Kidney glomerular epithelial cell (primary cell): ENCODE measurements around the gene GALM.
A peak's percentile ranks its signal among the peaks of the same experiment; 100 is the strongest.
"Not testable (repeated sequence)": the region's sequence is repeated elsewhere in the genome, so short reads cannot be mapped to it uniquely, and the experiment has no call there.

ENCODE experiments used
- DNase-seq: peaks from one replicate; lab custom pipeline; 2025; lab: John Stamatoyannopoulos, UW

GALM gene

DNA sequence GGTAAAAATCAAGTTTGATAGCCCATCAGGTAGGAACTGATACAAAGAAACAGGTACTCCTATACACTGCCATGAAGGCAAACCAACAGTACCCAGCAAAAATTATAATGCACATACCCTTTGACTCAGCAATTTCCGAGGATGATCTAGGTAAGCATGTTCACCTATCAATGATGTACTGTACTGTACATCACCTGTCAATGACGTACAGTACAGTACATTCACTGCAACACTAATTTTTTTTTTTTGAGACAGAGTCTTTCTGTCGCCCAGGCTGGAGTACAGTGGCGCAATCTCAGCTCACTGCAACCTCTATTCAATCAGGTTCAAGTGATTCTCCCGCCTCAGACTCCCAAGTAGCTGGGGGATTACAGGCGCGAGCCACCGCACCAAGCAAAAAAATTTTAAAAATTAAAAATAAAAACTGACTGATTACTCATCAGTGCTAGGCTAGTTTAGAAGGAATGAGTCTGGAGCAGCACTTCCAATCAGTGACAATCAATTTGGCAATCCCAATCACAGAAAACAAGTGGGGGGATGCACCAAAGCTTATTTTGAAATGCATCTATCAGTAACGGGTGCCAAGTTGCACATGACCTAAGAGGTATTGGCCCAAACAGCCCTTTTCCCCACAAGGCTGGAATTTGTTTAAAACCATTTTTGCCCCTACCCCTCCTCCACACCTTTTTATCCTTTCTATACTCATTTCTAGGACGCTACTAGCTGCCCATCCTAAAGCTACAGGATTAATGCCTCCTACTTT is 77.1 kb downstream of the GALM start:
- no peak for DNase-seq

DNA sequence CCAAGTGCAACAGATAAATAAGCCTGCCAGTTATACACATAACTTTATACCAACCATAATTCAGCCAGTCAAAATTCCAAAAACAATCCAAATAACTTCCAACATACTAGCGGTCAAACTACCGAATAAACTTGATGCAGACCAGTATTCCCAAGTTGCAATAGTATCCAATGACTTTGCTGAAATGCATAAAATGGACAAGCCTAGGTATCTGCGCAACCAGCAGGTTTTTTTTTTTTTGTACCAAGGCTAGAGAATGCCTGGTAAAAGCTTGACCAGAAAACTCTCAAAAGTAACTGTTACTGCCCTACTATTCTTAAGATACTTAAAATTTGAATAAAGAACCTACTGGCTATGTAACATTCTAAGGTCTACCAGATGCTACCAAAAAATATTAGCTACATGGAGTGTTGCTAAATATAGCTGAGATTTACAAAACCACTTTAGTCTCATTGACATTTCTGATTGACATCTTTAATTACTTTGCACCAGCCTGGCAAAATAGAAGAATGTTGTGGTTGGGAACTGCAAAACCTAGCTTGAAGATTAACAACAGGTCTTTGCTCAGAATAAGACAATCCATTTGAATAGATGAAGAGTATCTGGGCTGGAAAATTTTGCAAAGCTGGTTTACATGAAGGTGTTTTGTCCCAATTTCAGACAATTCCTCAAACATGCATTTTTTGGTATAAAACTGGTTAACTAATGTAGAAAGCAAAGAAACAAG is 77.9 kb downstream of the GALM start:
- no peak for DNase-seq

DNA sequence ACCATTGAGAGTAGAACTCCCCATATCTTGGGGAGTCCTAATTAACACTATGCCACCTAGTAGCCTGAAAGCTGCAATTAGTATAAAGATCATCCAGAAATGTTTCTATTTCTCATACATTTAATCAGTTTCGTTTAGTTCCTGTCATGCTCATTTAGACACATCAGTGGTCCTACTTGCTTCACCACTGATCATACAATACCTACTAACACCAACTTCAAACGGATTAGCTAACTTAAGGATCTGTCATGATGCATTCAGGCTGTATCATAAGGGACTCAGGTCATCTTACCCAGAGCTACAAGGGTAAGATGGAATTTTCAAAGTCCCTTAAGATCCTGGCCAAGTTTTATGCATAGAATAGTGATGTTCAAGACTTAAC is 78.5 kb downstream of the GALM start:
- no peak for DNase-seq

DNA sequence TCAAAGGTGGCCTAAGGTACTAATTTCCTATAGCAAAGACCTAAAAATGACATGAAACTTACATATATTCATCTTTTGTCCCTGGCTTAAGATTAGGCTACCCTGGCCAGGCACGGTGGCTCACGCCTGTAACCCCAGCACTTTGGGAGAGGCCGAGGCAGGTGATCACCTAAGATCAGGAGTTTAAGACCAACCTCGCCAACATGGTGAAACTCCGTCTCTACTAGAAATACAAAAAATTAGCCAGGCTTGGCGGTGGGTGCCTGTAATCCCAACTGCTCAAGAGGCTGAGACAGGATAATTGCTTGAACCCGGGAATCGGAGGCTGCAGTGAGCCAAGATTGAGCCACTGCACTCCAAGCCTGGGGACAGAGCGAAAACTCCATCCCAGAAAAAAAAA is 79.4 kb downstream of the GALM start:
- no peak for DNase-seq

DNA sequence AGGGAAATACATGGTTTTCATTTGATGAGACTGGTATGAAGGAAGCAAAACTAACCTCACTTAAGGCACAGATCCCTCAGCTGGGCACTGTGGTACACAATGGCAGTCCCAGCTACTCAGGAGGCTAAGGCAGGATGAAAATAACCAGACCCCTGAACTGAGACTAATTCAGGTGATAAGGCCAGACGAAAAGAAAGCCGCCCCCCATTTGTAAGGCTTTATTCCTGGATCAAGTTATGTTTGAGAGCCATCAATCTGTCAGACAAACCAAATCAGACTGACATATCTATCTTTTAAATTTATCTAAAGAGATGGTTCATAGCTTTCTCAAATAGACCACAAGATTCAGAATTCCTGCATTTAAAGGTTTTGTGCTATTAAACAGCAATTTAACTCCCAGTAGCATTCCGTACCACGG is 81.1 kb downstream of the GALM start:
- DNase-seq = no peak

DNA sequence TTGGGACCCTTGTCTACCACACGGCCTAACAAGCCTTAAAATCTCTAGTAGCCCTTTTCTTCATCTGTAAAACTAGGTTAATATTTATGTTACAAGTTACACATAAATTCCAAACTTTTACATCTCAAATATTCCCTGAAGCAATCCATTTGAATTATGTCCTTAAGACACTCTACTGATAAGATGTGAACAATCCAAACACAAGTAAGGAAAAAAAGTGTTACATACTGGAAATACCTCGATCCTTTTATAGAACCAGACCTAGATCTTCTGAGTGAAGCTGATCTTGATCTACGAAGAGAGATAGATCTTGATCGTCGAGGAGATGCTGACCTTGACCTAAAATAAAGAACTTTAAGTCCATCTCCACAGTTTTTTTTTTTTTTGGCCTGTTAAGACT is 81.9 kb downstream of the GALM start:
- DNase-seq = no peak

DNA sequence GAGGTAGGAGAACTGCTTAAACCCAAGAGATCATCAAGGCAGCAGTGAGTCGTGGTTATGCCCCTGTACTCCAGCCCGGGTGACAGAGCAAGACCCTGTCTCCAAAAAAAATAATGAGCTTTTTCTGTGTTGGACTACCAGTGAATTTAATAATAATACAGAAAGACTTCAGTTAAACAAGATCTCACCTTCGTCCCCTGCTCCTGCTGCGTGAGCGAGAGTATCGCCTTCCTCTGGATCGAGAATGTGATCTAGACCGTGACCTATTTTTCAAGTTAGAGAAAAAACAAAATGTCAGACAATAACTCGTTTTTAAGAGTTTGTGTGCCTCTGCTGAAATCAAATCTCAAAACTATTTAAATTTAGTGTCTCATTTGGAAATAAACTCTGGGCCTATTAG is 82.5 kb downstream of the GALM start:
- no peak for DNase-seq

DNA sequence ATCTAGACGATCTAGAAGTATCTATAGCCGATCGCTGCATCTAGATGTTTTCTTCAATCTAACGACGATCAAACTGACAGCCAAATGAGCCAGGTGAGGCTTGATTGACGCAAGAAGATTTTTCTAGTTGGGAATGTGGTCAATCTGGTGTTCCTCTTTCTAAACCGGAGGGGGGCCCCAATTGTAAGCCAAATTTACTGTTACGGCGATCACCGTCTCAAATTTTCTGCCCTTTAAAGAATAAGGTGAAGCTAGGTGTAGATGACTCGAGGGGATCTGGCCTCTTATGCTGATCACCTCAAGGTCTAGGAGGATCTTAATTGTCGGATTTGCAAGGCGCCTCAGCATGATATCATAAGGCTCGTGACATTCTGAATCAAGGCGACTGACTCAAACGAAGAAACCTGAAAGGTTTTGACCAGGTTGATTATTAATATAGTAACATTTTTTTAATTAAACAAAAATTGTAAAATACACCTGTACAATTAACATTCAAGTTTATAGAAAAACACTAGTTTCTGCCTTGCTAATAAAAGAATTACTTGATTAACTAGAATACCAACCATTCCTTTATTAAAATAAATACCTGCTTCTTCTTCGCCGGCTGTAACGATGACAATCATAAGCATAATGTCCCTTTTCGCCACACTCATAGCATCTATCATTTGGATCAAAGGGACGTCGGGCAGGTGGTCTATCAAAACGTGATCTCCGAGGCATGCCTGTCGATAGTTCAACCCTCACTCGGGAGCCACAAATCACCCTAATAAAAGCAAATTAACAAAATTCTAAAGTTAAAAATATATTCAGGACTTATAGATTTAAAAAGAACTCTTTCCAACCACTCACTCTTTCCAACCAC is 83.3 kb downstream of the GALM start:
- DNase-seq = no peak

DNA sequence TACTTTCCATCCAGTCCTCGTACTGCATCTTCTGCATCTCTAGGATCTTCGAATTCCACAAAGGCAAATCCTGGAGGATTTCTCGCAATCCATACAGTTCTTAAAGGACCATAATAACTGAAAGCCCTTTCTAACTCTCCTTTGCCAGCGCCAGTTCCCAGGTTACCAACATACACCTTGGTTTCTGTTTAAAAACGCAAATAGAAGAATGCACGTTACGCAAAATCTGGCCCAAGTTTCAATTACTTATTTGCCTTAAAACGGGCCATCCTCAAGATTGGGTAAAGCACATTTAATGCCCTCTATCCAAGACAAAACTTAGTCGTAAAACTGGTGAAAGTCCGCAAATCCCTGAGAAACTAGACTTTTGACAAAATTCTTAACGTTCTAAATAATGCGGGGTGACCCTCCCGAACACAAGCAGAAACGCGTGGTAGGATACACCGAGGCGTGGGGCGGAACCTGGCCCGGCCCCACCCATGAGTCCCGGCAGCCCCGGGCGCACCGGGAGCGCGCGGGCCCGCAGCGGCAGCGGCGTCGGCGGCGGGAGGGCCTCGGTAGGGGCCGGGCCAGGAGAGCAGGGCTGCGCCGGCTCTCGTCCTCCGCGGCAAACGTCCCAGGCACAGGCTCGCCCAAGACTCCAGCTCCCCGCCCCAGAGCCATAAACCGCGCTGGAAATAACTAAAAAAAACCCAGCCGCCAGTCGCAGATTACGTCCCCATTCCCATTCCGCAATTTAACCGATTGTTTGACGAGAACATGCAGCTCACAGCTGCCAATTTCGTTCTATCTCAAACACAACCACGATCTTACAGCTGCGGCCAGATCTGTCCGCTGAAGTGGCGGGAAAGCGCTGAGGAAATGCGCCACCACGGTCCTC is 84.3 kb downstream of the GALM start:
- no peak for DNase-seq

DNA sequence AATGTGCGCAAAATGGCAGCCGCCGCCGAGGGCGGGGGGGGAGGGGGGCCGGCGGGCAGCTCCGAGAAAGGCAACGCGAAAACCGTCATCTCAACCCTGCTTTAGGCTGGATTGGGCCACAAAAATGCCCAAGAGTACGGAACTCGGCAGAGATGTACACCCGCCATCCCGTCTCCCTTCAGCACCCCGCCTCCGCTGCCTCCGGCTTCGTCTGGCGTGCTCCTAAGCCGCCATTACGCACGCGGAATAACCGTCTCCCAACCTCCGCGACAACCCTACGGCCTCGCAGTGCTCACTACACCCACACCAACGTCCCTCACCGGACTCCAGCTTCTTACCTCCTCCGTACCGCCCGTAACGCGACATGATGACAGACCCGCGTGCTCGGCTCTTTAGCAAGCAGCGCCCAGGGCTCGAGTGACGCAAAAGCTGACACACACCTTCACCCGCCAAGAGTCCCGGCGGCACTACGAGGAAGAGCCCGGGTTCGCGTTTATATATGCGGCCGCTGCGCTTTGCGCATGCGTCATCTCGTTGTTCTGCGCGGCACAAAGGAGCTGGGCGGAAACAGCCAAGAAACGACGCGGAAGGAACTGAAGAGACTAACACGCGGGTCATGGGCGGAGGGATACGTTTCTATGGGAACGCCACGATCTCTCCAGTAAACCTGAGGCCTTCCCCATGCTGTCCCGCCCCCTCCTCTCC is 85.1 kb downstream of the GALM start, which contains the start of gene SRSF7:
Gene SRSF7, minus strand, starts transcription at position 471 of the 705 bp plus-strand sequence. Its CDS starts 105 bp downstream, at position 366.
- DNase-seq = peak; percentile 98

DNA sequence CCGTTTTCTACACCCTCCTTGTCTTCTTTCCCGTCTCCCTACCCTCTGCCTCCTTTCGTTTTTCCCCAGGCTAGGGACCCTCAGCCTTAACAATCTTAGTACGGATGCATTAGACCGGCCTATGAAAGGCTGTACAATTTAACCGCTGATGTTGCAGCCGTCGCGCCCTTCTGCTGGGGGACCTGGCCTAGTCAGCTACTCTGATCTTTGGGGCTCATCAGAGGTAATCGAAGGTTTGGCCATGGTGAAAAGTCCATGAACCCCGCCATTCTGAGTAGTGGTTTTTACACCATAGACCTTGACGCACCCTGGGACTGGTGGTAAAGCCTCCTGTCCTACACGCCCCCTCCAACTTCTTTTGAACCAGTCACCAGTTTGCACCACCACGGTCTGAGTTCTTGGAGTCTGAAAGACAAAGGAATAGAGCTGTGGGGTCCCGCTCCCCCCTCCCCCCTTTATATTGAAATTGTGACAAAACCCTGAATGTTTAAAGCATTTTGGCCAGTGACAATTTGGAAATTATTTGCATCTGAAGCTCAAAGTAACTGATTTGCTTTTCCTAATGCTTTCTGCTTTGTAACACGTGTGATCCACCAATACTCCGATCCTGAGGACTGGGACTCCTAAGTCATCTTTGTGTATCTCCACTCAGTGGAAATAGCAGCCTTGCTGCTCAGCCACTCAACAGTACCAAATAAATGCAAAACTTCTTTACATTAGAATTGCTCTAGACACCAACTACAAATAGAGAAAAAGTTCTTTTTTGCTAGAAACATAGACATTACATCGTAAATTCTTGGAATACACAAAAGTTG is 85.9 kb downstream of the GALM start:
- no peak for DNase-seq

DNA sequence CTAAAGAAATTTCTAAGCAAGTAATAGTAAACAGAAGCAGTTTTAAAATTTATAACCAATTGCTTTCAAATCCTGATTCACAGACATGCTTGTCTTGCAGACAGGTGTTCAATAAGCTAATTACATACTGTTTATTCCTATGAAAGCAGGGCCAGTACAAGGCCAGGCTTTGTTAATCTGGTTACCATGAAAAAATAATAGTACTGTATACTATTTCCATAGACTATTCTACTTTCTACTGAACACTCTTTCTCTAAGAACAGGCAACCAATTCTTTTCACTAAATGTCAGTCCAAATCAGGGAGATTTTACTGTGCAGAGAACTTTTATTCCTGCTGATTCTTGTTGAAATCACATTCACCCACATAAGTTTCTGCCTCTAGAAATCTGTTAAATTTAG is 88.1 kb downstream of the GALM start:
- DNase-seq = no peak

DNA sequence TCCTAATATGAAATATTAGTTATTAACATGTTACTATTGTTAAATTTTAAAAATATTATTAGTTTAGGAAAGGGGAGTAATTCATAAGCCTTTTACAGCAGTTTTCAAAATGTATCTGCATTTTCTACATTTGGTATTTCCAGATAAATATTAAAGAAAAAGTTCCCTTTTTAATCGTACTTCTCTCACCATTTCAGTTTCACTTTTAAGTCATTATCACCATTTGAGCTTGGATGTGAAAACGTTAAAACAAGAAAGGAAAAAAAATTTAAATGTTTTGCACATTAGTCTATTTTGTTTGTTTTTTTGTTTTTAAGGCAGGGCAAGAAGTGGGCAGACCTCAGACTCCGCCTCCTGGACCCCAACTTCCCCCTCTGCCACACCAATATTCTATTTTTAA is 88.6 kb downstream of the GALM start:
- DNase-seq = no peak

DNA sequence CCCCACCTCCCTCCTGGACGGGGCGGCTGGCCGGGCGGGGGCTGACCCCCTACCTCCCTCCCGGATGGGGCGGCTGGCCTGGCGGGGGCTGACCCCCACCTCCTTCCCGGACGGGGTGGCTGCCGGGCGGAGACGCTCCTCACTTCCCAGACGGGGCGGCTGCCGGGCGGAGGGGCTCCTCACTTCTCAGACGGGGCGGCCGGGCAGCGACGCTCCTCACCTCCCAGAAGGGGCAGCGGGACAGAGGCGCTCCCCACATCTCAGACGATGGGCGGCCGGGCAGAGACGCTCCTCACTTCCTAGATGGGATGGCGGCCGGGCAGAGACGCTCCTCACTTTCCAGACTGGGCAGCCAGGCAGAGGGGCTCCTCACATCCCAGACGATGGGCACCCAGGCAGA is 90.0 kb downstream of the GALM start:
- not testable (repeated sequence) for DNase-seq

DNA sequence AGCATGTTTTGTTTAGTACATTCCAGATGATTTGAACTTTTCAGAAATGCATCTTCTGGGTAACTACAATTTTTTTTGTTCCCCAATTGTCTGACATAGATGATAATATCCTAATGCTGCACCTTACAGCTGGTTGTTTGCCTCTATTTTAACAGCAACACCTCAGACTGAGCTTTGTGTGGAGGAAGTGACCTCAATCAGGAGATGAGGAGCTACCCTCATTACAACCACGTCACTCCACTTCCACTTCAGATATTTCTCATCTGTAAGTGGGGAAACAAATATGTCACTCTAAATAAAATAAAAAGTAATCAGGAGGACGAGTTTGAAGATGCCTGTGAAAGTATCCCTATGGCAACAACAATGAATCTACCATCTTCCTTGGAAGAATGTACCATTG is 97.3 kb downstream of the GALM start:
- DNase-seq = no peak

DNA sequence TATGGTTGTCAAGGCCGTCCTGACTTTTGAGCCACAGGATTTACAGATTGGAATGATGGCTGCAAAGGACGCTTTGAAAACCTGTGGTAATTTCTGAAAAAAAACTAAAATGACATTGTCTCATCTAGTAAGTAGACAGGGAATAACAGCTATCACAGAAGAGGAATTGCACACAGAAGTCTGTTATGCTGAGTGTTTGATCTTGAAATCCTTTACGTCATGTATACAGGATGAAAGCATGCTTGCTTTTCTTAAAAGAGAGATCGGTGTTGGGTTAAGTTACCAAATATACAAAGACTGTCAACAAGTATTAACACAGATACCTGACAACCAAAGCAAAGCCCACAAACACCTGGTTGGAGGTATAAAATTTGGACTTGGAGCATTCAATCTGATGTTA is 97.8 kb downstream of the GALM start:
- no peak for DNase-seq

DNA sequence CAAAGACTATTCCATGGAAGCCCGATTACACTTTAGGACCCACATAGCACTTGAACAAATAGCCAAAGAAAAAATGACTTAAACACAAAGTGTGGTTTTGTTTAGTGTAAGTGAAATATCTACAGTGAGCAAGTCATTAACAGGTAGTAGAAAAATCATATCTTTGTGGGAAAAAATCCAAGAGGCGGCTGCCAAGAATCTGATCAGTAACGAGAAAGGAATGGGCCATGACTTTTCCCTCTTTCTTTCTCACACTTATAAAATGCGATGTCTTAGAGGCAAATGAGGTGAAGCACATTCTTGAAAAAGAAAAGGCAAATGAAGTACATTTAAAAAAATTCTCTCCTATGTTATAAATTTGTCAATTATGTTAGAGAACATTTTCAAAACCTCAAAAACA is 99.2 kb downstream of the GALM start:
- no peak for DNase-seq

DNA sequence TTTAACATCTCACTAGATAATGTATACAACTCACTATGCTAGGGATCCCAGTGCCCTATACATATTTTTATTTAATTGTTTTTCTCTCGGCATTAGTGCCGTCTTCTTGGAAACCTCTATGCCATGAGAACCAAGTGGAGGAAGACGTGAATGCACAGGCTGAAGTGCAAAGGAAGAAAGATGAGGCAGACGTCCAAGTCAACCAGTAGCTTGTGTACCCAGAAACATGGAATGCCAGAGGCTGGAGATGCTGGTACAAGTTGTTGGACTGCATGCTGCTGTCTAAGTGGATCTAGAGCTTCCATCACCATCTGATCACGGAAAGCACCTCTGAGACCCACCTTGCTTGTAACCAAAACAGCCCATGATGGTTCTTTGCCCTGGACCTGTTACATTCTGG is 99.6 kb downstream of the GALM start:
- no peak for DNase-seq

DNA sequence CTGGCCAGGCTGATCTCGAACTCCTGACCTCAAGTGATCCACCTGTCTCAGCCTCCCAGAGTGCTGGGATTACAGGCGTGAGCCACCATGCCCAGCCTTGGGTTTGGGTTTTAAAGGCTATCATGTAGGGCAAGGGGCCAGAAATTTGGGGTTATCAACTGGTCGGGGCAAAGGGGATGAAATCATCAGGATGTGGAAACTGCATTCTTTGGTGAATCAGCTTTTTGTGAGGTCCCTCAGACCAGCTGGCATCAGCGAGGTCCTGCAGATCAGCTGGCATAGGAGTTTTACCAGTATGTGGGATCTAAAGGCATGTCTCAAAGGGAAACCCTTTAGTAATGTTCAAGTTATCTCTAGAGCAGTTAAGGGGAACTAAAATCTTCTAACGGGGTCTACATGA is 105.7 kb downstream of the GALM start:
- no peak for DNase-seq
